GM06990 (cell line): ENCODE measurements around the gene CNTNAP2.
"Not testable (repeated sequence)": the region's sequence is repeated elsewhere in the genome, so short reads cannot be mapped to it uniquely, and the experiment has no call there.

Experiments
- DNase-seq: peaks from one replicate; pipeline ENCODE4 v3.0.0-alpha.2; 2011; ENCODE audit not compliant: insufficient read length; ENCODE audit errors: extremely low read depth
- H3K27me3 ChIP-seq: replicated peaks from 2 replicates; pipeline ENCODE4 v1.6.0; 2011; ENCODE audit warnings: low read length; ENCODE audit not compliant: control insufficient read depth, insufficient read depth
- H3K36me3 ChIP-seq: 2 replicates; pipeline ENCODE4 v1.5.1; 2011; ENCODE audit warnings: low read length; ENCODE audit not compliant: control insufficient read depth, insufficient read depth
- H3K4me3 ChIP-seq: replicated peaks from 2 replicates; pipeline ENCODE4 v1.5.1; 2011; ENCODE audit warnings: low read depth, mild to moderate bottlenecking, control low read depth, low read length
- CTCF ChIP-seq: IDR thresholded peaks from 2 replicates; pipeline ENCODE4 v1.5.1; 2011; ENCODE audit warnings: low read length, control low read depth, mild to moderate bottlenecking, inconsistent platforms; ENCODE audit not compliant: insufficient read depth, poor library complexity, severe bottlenecking

CNTNAP2 gene

GRCh38 chr7:148290538-148290937 lies 2173.9 kb downstream of the CNTNAP2 start:
- no peak for DNase-seq
- Histone ChIP-seq H3K27me3 (no peaks in the 10 kb centered on the region), H3K4me3 (no peak overlapping the region), H3K36me3 (no peaks in the 10 kb centered on the region)
- TF ChIP-seq CTCF: no peak

- H3K4me3 ChIP-seq: no peak overlapping the region
- TF ChIP-seq CTCF: no peak
- no peaks in the 10 kb centered on the region for H3K27me3 ChIP-seq
- DNase-seq: no peak
- H3K36me3 ChIP-seq: no peaks in the 10 kb centered on the region
These were observed 2175.2 kb downstream of the CNTNAP2 start for GRCh38 chr7:148291799-148292198.

DNA sequence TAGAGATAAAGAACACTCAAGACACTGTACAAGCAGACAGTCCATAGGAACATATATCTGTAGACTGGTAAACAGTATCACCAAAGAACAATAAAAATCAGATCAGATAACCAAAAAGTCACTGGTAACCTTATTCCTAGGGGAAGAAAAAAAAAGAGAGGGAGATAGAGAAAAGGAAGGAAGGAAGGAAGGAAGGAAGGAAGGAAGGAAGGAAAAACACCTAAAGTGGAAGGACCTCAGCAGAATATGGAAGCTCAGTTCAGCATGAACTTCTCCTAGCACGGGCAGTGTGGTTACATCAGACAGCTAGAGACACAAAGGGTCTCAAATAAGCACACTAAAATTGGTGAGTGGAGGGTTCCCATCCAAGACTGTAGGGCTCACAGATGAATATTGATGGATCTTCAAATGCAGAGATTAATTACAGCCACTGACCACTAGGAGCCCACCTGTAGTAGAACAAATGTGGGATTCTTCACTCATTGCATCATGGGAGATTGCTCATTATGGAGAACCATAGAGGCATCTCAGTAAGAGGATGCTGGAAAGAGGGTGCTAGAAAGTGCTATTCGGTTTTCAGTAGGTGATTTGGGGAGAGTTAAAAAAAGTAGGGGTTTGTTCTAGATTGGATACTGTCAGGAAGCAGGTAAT lies 2180.5 kb downstream of the CNTNAP2 start:
- TF ChIP-seq CTCF: no peak
- Histone ChIP-seq H3K4me3 (no peak overlapping the region), H3K36me3 (no peaks in the 10 kb centered on the region), H3K27me3 (no peaks in the 10 kb centered on the region)
- DNase-seq: no peak

DNA sequence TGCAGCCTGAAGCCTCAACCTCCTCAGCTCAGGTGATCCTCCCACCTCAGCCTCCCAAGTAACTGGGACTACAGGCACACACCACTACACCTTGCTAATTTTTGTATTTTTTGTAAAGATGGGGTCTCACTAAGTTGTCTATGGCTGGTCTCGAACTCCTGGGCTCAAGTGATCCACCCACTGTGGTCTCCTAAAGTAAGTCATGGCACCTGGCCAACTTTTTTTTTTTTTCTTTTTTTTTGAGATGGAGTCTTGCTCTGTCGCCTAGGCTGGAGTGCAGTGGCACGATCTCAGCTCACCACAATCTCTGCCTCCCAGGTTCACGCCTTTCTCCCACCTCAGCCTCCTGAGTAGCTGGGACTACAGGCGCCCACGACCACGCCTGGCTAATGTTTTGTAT lies 2182.2 kb downstream of the CNTNAP2 start:
- H3K27me3 ChIP-seq, H3K4me3 ChIP-seq, H3K36me3 ChIP-seq, DNase-seq: not testable (repeated sequence)

- no peak for TF ChIP-seq CTCF
- Histone ChIP-seq H3K4me3 (no peak overlapping the region), H3K36me3 (no peaks in the 10 kb centered on the region), H3K27me3 (no peaks in the 10 kb centered on the region)
- DNase-seq: no peak
These were observed 2183.0 kb downstream of the CNTNAP2 start for GRCh38 chr7:148299350-148300276.

DNA sequence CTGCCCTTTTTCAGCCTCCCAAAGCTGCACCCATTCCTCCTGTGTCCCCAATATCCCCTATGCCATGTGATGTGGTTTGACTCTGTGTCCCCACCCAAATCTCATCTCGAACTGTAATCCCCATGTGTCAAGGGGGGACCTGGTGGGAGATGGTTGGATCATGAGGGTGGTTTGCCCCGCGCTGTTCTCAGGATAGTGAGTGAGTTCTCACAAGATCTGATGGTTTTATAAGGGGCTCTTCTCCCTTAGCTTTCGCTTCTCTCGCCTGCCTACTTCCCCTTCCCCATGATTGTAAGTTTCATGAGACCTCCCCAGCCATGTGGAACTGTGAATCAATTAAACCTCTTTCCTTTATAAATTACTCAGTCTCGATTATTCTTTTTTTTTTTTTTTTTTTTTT lies 2185.8 kb downstream of the CNTNAP2 start:
- DNase-seq, H3K27me3 ChIP-seq, H3K4me3 ChIP-seq, H3K36me3 ChIP-seq: not testable (repeated sequence)
